HUES6 (cell line): ENCODE measurements around the gene PYDC1.
A peak's percentile ranks its signal among the peaks of the same experiment; 100 is the strongest.

ENCODE experiments used
- H3K27ac ChIP-seq: 2 replicates; pipeline ENCODE4 v1.7.0; 2013; ENCODE audit warnings: low read depth, mild to moderate bottlenecking, low read length, inconsistent platforms
- H3K27me3 ChIP-seq: 2 replicates; pipeline ENCODE4 v1.6.1; 2013; ENCODE audit warnings: low read length; ENCODE audit not compliant: control insufficient read depth, insufficient read depth
- H3K36me3 ChIP-seq: 2 replicates; pipeline ENCODE4 v1.6.1; 2013; ENCODE audit warnings: low read length; ENCODE audit not compliant: control insufficient read depth, insufficient read depth
- H3K4me1 ChIP-seq: 2 replicates; pipeline ENCODE4 v1.6.1; 2013; ENCODE audit warnings: low read length; ENCODE audit not compliant: control insufficient read depth, insufficient read depth
- H3K4me3 ChIP-seq: 2 replicates; pipeline ENCODE4 v1.5.1; 2013; ENCODE audit warnings: low read depth, low read length
- H3K9ac ChIP-seq: one replicate; pipeline ENCODE4 v1.6.1; 2013; ENCODE audit warnings: mild to moderate bottlenecking, low read length
- H3K9me3 ChIP-seq: 2 replicates; pipeline ENCODE4 v1.6.1; 2013; ENCODE audit warnings: low read depth, low read length; ENCODE audit not compliant: control insufficient read depth, insufficient read depth

The PYDC1 gene

DNA sequence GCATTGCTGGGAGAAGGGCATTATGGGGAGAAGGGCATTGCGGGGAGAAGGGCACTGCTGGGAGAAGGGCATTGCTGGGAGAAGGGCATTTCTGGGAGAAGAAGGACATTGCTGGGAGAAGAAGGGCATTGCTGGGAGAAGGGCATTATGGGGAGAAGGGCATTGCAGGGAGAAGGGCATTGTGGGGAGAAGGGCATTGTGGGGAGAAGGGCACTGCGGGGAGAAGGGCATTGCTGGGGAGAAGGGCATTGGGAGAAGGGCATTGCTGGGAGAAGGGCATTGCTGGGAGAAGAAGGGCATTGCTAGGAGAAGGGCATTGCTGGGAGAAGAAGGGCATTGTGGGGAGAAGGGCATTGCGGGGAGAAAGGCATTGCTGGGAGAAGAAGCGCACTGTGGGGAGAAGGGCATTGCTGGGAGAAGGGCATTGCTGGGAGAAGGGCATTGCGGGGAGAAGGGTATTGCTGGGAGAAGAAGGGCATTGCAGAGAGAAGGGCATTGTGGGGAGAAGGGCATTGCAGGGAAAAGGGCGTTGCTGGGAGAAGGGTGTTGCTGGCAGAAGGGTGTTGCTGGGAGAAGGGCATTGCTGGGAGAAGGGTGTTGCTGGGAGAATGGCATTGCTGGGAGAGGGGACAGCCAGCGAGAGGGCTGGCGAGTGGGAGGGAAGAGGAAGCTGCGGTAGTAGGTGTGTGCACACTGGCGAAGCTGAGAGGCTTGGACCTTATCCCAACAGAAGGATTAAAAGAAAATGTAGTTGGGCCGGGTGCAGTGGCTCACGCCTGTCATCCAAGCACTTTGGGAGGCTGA is 4.6 kb upstream of the PYDC1 start:
- H3K27me3 ChIP-seq, result peaks cover 39% of the 10 kb centered on the region
- no peak overlapping the region for H3K4me3 ChIP-seq
- peaks cover 7% of the 10 kb centered on the region for H3K4me1 ChIP-seq
- no peaks in the 10 kb centered on the region for H3K9me3 ChIP-seq
- H3K9ac ChIP-seq, result no peak overlapping the region
- H3K36me3 ChIP-seq, result no peaks in the 10 kb centered on the region
- no peak overlapping the region for H3K27ac ChIP-seq

DNA sequence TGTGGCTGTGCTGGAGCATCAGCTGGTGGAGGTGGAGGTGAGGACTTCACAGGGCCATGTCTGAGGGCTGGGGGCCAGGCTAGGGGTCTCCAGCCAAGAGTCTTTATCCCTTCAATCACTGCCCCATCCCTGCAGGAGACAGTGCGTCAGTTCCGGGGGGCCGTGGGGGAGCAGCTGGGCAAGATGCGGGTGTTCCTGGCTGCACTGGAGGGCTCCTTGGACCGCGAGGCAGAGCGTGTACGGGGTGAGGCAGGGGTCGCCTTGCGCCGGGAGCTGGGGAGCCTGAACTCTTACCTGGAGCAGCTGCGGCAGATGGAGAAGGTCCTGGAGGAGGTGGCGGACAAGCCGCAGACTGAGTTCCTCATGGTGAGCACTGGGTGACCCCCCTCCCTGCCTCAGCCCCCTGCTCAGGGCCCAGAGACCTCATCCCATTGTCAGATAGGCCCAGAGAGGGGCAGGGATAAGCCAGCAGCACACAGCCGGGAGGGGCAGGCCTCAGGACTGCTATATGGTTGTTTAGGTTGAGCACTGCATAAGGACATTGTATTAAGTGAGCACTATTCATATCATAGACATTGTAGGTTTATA is 2.3 kb upstream of the PYDC1 start:
- Histone ChIP-seq H3K4me3 (no peak overlapping the region), H3K27me3 (peaks cover 62% of the 10 kb centered on the region), H3K4me1 (peaks cover 21% of the 10 kb centered on the region), H3K9ac (no peak overlapping the region), H3K9me3 (no peaks in the 10 kb centered on the region), H3K27ac (no peak overlapping the region), H3K36me3 (no peaks in the 10 kb centered on the region)

GRCh38 chr16:31217136-31217530 is 198 bp upstream of the PYDC1 start:
- peak overlapping the region; percentile 61 for H3K4me3 ChIP-seq
- H3K27me3 ChIP-seq, result peaks cover 72% of the 10 kb centered on the region
- no peaks in the 10 kb centered on the region for H3K36me3 ChIP-seq
- H3K4me1 ChIP-seq, result peaks cover 26% of the 10 kb centered on the region
- H3K9me3 ChIP-seq, result no peaks in the 10 kb centered on the region
- no peak overlapping the region for H3K27ac ChIP-seq
- no peak overlapping the region for H3K9ac ChIP-seq

GRCh38 chr16:31215287-31216162 is 1.4 kb downstream of the PYDC1 start:
- Histone ChIP-seq H3K27me3 (peaks cover 65% of the 10 kb centered on the region), H3K27ac (no peak overlapping the region), H3K9me3 (no peaks in the 10 kb centered on the region), H3K9ac (no peak overlapping the region), H3K36me3 (no peaks in the 10 kb centered on the region), H3K4me1 (peaks cover 26% of the 10 kb centered on the region), H3K4me3 (peak overlapping the region; percentile 61)

GRCh38 chr16:31214708-31215286 is 2.1 kb downstream of the PYDC1 start:
- H3K27me3 ChIP-seq, result peaks cover 65% of the 10 kb centered on the region
- H3K9ac ChIP-seq, result peak overlapping the region; percentile 14
- no peak overlapping the region for H3K27ac ChIP-seq

GRCh38 chr16:31213877-31214707 is 2.8 kb downstream of the PYDC1 start, which contains the start of gene TRIM72:
TRIM72 (plus strand) TSS chr16:31214119; CDS start chr16:31214739, 620 bp downstream.
- Histone ChIP-seq H3K4me3 (peak within 1 kb of the TSS; percentile 61), H3K9ac (peak within 1 kb of the TSS; percentile 14), H3K27me3 (peaks cover 62% of the 10 kb centered on the region), H3K9me3 (no peaks in the 10 kb centered on the region), H3K27ac (no peak within 1 kb of the TSS), H3K36me3 (no peaks in the 10 kb centered on the region), H3K4me1 (peaks cover 26% of the 10 kb centered on the region)

More at GRCh38 chr16:31214708-31215286, 2.1 kb downstream of the PYDC1 start:
- no peaks in the 10 kb centered on the region for H3K9me3 ChIP-seq
- peaks cover 26% of the 10 kb centered on the region for H3K4me1 ChIP-seq
- H3K4me3 ChIP-seq, result peak overlapping the region; percentile 61
- no peaks in the 10 kb centered on the region for H3K36me3 ChIP-seq

- no peak overlapping the region for H3K27ac ChIP-seq
- peaks cover 56% of the 10 kb centered on the region for H3K27me3 ChIP-seq
- H3K9me3 ChIP-seq, result no peaks in the 10 kb centered on the region
- no peak overlapping the region for H3K4me3 ChIP-seq
- H3K9ac ChIP-seq, result no peak overlapping the region
- no peaks in the 10 kb centered on the region for H3K36me3 ChIP-seq
- peaks cover 26% of the 10 kb centered on the region for H3K4me1 ChIP-seq
Observed at GRCh38 chr16:31213342-31213741, 3.6 kb downstream of the PYDC1 start.

GRCh38 chr16:31206776-31207175 is 10.2 kb downstream of the PYDC1 start:
- Histone ChIP-seq H3K4me1 (no peaks in the 10 kb centered on the region), H3K36me3 (no peaks in the 10 kb centered on the region), H3K9me3 (no peaks in the 10 kb centered on the region), H3K4me3 (no peak overlapping the region), H3K9ac (no peak overlapping the region), H3K27me3 (peaks cover 40% of the 10 kb centered on the region), H3K27ac (no peak overlapping the region)

- no peaks in the 10 kb centered on the region; the same call in 1 of the 2 replicates for H3K36me3 ChIP-seq
- H3K9ac ChIP-seq, result no peak overlapping the region
- H3K9me3 ChIP-seq, result no peaks in the 10 kb centered on the region
- H3K4me3 ChIP-seq, result no peak overlapping the region
- peaks cover 6% of the 10 kb centered on the region for H3K4me1 ChIP-seq
- peaks cover 39% of the 10 kb centered on the region for H3K27me3 ChIP-seq
- no peak overlapping the region for H3K27ac ChIP-seq
Observed at GRCh38 chr16:31204871-31205666, 11.9 kb downstream of the PYDC1 start.
